GM18868 (cell line): ENCODE measurements around the gene GRHL1.
A peak's percentile ranks its signal among the peaks of the same experiment; 100 is the strongest.
"Not testable (repeated sequence)": the region's sequence is repeated elsewhere in the genome, so short reads cannot be mapped to it uniquely, and the experiment has no call there.

Source experiments
- ATAC-seq: cut with Tn5 transposase; IDR thresholded peaks from one replicate; pipeline ENCODE4 v1.9.1; 2021; ENCODE audit warnings: mild to moderate bottlenecking, moderate library complexity; ENCODE audit not compliant: unreplicated experiment

GRHL1 gene

DNA sequence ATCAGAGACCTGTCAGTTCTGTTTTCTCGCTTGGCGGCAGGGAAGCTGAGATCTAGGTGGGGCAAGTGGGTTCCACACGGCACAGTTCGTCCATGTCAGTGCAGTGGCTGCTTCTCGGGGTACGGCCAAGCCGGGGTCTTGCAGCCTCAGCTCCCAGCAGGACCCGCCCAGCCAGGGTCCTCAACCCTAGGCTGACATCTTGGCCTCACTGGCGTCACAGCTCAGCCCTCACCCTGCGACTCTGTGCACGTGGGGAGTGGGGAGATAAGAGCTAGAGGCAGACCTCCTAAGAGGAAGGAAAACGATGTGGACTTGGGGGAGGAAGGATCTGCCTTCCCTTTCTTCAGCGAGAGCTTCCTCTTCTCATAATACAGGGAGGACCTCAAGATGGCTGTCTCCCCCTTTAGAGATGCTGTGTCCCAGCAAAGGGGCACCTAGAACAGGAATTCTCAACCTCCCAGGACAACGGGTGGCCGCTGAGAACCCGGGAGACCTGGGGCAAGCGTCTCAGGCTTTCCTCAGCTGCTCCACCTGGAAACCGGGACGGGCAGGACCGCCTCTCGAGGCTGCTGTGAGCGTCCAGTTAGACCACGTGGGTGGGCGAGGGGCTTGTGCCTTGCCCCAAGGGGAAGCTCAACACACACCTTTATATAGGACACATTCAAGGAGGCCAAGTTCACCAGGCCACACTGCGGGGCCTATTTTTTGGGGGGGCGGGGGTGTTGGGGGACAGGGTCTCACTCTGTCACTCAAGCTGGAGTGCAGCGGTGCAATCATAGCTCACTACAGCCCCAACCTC, 68.3 kb downstream of the GRHL1 start:
- no peak for ATAC-seq

DNA sequence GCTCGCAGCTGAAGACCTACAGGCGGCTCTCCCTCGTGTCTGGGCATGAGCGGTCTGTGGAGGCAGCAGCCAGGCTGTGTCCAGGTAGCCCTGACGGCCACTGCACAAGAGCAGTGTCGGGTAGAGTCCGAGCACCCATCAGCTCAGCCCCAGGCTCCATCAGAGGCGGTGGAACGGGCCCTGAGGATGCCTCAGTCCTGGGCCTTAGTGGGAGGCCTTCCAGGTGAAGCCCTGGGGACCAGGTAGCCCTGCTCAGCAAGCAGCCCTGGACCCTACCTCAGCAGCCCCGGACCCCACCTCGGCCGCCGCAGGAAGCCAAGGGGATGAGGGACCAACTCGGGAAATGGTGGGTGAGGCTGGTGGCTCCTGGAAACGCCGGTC, 70.5 kb downstream of the GRHL1 start:
- ATAC-seq: no peak

DNA sequence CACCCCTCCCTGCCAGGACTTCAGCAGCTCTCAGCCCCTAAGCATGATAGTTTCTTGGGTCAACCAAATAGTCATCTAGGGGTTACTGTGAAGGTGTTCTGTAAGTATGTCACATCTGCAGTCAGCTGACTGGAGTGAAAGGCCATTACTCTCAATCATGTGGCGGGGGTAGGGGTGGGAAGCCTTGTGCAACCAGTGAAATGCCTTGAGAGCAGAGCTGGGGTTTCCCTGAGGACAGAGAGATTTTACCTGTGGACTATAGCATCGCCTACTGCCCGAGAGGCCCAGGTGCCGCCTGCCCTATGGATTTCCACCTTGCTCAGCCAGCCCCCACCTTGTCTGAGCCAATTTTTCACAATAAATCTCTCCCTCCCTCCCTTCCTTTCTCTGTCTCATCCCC, 71.0 kb downstream of the GRHL1 start:
- ATAC-seq: no peak

DNA sequence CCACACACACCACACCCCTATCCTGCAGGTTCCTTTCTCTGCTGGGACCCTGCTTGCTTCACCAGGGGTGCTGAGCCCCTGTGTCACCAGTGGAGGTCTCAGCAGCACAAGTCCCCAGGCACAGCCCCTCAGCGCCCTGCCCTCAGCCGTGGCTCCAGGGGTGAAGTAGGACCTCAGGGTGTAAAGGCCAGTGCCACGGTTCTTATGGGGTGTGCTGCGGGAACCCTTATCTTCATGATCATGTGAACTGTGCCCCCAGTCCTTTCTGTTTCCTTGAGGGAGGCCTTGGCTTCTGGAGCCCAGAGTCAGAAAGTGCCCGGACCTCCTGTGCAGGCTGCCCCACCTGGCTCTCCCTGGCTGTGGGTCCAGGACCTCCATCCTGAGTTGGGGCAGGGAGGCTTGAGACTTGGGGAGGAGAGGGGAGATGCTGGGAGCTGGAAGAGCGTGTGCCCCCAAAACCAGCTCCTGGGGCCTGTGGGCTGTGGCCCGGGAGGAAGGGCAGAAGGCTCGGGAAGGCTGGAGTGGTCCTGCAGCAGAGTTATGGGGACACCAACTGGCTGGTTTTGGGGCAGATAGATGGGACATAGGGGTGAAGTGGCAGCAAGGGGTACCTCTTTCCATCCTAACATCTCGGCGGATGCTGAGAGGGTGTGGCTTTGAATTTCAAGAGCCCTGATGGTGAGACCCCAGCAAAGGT, 71.6 kb downstream of the GRHL1 start:
- no peak for ATAC-seq

DNA sequence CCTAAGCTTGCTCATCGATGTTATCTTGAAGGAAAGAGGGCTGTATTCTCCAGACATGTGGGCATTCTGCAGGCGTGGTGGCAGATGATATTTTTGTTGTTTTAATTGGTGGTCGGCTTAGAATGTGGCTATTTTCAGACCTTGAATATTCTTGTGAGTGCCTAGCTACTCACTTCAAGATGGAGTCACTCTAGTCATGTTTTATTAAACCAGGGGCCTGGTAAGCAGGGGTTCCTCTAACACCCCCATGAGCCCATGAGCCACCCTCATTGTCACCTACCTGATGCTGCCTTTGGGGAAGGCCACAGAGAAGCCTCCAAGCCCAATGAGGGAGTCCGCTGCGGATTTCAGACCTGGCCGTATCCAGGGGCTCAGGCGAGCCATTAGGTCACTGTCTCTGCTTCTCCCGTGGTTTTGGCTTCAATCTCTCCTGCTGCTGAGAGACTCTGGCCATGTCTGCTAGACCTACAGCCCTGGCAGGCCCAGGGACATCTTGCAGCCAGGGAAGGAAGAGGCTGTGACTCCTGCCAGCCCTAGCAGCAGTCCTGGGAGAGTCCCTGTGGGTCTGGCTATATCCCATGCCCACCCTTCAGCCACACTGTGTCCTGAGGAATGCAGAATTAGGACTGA, 75.6 kb downstream of the GRHL1 start:
- ATAC-seq: no peak

DNA sequence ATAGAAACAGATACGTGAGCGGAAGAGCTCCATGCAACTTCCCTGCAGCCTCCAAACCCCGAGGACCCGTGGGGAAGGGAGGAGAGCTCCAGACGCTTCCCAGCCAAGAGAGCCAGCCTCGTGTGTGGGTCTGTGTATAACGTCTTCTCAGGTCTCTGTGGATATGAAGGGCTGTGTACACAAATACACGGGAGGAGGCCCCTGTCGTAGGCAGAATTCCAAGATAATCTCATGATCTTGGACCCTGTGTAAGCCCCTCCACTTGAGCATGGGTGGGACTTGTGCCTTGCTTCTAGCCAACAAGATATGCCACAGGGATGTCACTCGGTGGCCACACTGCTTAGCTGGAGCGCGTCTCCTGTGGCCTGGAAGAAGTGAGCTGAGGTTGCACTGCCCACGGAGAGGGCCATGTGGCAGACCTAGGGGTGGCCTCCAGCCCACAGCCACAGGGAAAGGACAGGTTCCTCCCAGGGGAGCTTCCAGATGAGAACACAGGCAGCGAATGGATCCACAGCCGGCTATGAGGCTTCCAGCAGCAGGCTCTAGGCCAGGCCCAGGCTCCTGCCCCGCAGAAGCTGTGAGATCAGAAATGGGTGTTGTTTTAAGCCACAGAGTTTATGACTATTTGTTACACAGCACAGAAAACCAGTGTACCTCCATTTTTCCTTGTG, 76.3 kb downstream of the GRHL1 start:
- no peak for ATAC-seq

DNA sequence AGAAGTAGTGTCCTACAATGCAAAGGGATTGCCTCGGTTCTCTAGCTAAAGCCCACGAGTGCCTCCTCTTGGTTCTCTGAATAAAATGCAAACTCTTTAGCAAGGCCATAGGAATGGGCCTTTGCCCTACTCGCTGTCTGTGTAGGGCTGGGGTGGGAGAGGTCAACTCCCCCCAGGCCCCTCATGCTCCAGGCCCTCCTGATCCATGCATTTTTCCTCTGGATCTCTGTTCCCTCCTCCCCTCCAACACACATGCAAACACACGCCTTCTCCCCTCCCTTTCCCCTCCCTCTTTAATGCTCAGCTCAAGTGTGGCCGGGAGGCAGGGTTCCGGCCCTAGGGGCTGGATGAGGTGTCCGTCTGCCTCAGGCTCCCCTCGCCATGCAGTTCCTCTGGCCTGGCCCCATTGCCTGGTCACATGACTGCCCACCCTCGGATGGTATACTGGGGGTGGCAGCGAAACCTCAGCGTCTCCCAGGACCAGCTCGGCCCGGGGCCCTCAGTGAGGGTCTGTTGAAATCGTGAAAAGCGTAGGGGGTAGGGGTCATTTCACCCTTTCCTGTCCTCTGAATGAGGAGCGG, 77.0 kb downstream of the GRHL1 start:
- no peak for ATAC-seq

DNA sequence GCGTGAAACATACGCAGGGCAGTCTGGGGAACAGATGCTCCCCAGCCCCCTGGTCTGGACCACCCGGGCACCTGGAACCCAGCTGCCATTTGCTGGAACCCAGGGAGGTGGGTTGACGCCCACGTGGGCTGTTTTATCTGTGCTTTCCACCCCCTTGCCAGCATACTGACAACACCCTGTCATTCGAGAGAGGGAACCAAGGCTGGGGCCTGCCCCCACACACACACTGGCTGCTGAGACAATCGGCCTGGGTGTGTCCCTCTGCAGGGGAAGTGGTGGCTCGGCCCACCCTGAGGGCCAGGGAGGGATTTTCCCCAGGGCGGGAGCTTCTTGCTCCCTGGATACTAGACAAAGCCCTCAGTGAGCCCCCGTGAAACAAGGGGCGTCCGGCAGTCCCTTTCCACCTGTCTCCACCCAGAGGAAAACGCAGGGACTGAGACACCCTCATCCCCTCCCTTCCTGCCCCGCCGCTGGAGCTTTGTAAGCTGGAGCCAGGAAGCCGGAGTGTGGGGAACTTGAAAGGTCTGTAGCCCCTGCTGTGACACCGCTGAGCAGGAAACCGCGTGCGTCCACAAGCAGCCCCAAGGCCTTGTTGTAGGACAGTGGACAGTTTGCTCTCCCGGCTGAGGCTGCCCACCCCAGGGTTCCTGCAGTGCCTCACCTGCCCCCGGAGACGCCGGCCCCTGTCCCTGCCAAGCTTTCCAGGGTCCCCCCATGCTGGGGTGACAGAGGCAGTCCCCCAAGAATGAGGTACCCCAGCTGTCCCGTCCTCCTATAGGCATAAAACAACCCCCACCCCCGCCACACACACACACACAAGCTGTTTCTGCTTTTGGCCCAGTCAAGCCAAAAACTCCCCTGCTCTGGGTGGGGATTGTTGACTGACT, 77.7 kb downstream of the GRHL1 start:
- ATAC-seq: peak; percentile 92

DNA sequence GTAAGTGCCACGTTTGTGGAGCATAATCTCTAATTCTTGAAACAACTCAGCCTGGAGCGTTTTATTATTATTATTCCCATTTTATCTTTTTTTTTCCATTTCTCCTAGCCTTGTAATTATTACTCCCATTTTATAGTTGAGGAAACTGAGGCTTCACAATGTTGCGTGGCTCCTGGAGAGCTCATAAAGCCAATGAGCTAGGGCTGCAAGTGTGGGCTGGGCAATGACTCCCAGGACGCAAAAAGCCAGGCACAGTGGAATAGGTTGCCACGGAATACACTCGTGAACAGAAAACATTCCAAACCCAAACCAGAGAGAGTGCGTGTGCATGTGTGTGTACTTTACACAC, 78.4 kb downstream of the GRHL1 start:
- ATAC-seq: no peak

DNA sequence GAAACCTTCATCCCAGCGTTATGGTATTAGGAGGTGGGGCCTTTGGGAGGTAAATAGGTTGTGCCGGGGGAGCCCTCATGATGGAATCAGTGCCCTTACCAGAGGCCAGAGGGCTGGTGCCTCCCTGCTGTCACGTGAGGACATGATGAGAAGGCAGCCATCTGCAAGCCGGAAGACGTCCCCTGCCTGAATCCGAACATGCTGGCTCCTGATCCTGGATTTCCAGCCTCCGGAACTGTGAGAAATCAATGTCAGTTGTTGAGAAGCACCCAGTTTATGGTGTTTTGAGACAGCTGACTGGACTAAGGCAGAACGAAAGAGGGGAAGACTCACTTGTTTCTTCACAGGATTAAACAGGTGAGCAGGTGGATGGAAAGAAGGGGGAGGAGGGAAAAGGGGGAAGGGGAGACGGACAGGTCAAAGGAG, 78.8 kb downstream of the GRHL1 start:
- ATAC-seq: no peak

DNA sequence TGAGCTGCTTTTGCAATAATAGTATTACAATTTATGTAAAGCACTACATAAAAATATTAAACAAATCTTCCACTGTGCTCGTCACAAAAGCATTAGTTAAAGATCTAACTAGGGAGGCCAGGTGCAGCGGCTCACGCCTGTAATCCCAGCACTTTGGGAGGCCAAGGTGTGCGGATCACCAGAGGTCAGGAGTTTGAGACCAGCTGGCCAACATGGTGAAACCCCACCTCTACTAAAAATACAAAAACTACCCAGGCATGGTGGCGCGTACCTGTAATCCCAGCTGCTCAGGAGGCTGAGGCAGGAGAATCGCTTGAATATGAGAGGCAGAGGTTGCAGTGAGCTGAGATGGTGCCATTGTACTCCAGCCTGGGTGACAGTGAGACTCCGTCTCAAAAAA, 79.3 kb downstream of the GRHL1 start:
- not testable (repeated sequence) for ATAC-seq

DNA sequence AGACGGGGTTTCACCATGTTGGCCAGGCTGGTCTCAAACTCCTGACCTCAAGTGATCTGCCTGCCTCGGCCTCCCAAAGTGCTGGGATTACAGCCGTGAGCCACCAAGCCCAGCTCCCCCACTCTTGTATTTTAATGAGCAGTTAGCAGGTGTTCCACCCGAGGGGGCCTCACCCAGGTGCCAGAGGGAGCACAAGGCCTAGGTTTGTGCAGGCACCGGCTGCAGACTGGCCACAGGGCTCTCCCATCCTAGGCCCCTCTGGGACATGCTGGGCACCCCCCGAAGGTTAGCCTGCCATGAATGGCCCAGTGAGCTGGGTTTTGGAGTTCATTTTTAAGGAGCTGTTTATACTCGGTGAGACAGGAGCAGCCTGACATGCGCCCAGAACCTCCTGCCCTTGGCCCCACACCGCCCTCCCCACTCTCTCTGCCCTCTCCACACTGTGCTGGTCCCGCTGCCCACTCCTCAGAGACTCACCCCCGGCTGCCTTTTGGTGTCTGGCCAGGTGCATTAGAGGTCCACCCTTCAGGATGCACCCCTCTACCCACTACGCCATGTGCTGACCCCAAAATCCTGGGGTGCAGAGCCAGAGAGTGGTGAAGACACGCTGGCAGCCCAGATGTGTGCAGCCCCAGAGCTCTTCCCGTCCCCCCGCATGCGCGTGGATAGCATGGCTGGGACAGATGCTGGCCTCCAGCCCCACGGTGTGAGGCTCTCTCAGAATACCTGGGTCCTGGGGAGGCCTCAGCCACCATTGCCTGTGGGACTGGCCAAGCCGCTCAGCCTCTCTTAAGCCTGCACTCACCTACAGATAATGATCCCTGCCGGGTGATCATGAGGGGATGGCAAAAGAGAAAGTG, 80.6 kb downstream of the GRHL1 start:
- no peak for ATAC-seq

DNA sequence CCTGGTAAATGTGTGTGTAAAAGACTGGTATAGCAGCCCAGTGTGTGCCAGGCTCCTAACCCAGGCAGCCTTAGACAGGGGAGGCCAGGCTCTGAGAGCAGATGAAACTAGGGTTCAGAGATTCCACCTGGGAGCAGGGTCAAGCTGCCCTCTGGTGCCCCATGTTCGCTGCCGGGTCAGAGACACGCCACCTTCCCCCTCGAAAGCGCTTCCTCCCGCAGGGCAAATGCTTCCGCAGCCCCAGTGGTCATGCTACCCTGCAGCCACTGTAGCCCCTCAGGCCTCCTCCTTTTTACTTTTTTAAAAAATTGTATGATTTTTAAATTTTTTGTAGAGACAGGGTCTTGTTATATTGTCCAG, 81.2 kb downstream of the GRHL1 start:
- ATAC-seq: no peak

DNA sequence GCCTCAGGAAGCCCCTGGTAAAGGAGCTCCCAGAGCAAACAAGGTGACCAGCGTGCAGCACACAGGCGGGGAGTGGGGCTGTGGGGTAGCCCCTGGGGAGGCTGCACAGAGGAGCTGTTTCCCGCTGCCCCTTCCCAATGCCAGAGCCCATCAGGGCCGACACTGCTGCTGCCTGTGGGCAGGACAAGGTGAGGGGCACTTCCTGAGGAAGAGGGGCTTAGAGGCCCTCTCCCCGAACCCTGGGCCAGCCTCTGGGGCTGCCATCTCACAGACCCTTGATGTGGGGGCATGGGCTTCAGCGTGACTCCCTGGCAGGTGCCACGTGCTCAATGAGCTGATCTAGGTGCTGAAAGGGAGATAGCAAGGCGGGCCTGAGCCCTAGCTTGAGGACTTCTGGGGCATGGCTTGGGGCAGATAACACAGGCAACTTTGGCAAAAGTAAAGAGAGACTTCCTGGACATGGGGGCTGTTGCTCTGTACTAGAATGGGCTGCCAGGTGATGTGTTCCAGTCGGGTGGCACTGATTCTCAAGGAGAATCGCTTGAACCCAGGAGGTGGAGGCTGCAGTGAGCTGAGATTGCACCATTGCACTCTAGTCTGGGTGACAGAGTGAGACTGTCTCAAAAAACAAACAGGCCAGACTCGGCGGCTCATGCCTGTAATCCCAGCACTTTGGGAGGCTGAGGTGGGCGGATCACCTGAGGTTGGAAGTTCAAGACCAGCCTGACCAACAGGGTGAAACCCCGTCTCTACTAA, 81.9 kb downstream of the GRHL1 start:
- no peak for ATAC-seq

DNA sequence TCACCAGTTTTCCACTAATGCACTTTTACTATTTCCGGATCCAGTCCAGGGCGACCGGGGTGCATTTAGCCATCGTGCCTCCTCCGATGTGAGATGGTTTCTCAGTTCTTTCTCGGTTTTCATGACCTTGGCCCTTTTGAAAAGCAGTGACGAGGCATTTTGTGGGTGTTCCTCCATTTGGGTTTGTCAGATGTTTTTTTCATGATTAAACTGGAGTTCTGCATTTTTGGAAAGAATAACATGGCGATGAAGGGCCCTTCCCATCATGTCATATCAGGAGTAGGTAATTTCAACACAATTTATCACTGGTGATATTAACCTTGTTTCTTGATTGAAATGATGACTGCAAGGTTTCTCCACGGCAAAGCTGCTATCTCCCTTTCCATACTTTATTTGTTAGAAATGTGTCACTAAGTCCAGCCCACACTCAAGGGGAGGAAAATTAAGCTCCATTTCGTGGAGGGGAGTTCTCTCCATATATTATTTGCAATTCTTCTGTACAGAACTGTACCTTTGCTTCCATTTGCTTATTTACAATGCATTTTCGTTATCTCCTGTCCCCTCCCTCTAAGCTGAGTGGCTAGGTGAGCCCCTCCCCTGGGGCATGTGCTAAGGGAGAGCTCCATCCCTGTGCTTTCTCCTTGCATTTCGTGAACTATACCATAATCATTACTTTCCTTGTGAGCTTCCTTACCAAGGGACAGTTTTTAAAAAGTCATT, 83.0 kb downstream of the GRHL1 start:
- no peak for ATAC-seq

DNA sequence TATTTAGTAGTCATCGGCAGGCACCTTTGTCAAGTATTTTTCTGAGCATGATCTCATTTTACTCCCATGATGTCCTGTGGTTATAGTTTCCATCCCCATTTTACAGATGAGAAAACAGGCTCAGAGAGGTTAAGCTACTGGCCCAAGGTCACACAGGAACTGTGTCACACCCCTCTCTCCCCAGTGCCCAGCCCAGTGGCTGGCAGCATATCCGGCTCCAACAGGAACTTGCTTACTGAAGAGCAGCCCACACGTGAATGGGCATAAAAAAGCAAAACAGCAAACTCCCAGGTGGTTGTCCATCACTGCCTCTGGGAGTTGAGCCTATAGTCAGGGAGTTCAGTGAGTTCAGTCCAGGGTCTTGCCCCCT, 83.5 kb downstream of the GRHL1 start:
- no peak for ATAC-seq

DNA sequence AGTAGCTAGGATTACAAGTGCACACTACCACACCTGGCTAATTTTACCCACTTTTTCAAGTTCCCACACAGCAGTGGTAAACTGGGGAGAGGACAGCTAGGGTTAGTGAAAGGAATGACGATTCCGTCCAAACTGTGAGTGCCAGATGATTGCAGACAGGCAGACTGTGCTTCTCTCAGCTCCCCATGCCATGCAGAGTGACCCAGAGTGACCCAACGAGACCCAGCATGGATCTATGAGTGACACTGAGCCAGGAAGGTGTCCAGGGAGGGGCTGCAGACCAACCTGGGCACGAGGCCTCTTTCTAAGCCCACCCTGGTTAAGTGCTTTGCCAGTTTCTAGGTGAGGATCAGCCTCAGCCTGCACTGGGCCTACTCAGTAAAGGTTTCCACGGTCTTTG, 84.1 kb downstream of the GRHL1 start:
- no peak for ATAC-seq
